Measurements from ENCODE around the gene AGBL3. TPM values are rescaled to one million over a fixed set of nuclear protein-coding genes. Genes with fewer than 3 reads are reported as not detected.

Gene AGBL3
- total RNA-seq, 1 donor from 2014 or later = 4.2 TPM

- Histone ChIP-seq H3K9ac (ENCODE audit: low read depth in 1 of 3, low read length in 3 of 3) (peak overlapping the region in 1 of 3 donors; percentile 32), H3K4me1 (ENCODE audit: control insufficient read depth in 3 of 3, insufficient read depth in 3 of 3, low read length in 3 of 3) (peaks cover 82 to 87% (median 86%) of the 10 kb centered on the region in 3 donors), H3K27ac (ENCODE audit: low read depth, low read length) (peak overlapping the region; percentile 89), H3K9me3 (ENCODE audit: control insufficient read depth in 3 of 3, low read length in 3 of 3) (no peaks in the 10 kb centered on the region), H3K4me3 (ENCODE audit: low read length in 3 of 3) (no peak overlapping the region), H3K36me3 (ENCODE audit: control insufficient read depth in 3 of 3, insufficient read depth in 3 of 3, low read length in 3 of 3) (peaks cover 10 to 15% (median 13%) of the 10 kb centered on the region in 3 donors), H3K27me3 (ENCODE audit: control insufficient read depth in 3 of 3, insufficient read depth in 3 of 3, low read length in 3 of 3) (no peaks in the 10 kb centered on the region)
Observed at GRCh38 chr7:135161669-135162068, 175.4 kb downstream of the AGBL3 start.

- peak overlapping the region; percentile 89 for H3K27ac ChIP-seq (ENCODE audit: low read depth, low read length)
- no peak overlapping the region for H3K4me3 ChIP-seq (ENCODE audit: low read length in 3 of 3)
- H3K4me1 ChIP-seq (ENCODE audit: control insufficient read depth in 3 of 3, insufficient read depth in 3 of 3, low read length in 3 of 3) = peaks cover 84 to 91% (median 86%) of the 10 kb centered on the region in 3 donors
- H3K9ac ChIP-seq (ENCODE audit: low read depth in 1 of 3, low read length in 3 of 3) = no peak overlapping the region
- H3K27me3 ChIP-seq (ENCODE audit: control insufficient read depth in 3 of 3, insufficient read depth in 3 of 3, low read length in 3 of 3) = no peaks in the 10 kb centered on the region
- H3K9me3 ChIP-seq (ENCODE audit: control insufficient read depth in 3 of 3, low read length in 3 of 3) = no peaks in the 10 kb centered on the region
- H3K36me3 ChIP-seq (ENCODE audit: control insufficient read depth in 3 of 3, insufficient read depth in 3 of 3, low read length in 3 of 3) = peaks cover 18 to 21% (median 20%) of the 10 kb centered on the region in 3 donors
Observed at GRCh38 chr7:135162382-135163001, 176.2 kb downstream of the AGBL3 start.

DNA sequence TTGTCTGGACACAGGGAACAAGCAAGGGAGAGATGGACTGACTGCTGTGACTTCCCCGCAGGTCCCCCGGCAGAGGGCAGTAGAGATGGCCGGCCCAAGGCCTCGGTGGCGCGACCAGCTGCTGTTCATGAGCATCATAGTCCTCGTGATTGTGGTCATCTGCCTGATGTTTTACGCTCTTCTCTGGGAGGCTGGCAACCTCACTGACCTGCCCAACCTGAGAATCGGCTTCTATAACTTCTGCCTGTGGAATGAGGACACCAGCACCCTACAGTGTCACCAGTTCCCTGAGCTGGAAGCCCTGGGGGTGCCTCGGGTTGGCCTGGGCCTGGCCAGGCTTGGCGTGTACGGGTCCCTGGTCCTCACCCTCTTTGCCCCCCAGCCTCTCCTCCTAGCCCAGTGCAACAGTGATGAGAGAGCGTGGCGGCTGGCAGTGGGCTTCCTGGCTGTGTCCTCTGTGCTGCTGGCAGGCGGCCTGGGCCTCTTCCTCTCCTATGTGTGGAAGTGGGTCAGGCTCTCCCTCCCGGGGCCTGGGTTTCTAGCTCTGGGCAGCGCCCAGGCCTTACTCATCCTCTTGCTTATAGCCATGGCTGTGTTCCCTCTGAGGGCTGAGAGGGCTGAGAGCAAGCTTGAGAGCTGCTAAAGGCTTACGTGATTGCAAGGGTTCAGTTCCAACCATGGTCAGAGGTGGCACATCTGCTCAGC, 178.2 kb downstream of the AGBL3 start:
- H3K36me3 ChIP-seq (ENCODE audit: control insufficient read depth in 3 of 3, insufficient read depth in 3 of 3, low read length in 3 of 3) = peaks cover 27 to 30% (median 29%) of the 10 kb centered on the region in 3 donors
- no peaks in the 10 kb centered on the region for H3K27me3 ChIP-seq (ENCODE audit: control insufficient read depth in 3 of 3, insufficient read depth in 3 of 3, low read length in 3 of 3)
- H3K27ac ChIP-seq (ENCODE audit: low read depth, low read length) = peak overlapping the region; percentile 96
- H3K4me1 ChIP-seq (ENCODE audit: control insufficient read depth in 3 of 3, insufficient read depth in 3 of 3, low read length in 3 of 3) = peaks cover 84 to 94% (median 87%) of the 10 kb centered on the region in 3 donors
- peak overlapping the region; percentile 63 to 77 (median 66) for H3K9ac ChIP-seq (ENCODE audit: low read depth in 1 of 3, low read length in 3 of 3)
- H3K9me3 ChIP-seq (ENCODE audit: control insufficient read depth in 3 of 3, low read length in 3 of 3) = no peaks in the 10 kb centered on the region
- H3K4me3 ChIP-seq (ENCODE audit: low read length in 3 of 3) = peak overlapping the region; percentile 7 to 60 (median 11)

- H3K9ac ChIP-seq (ENCODE audit: low read depth in 1 of 3, low read length in 3 of 3) = peak overlapping the region; percentile 5 to 77 (median 66)
- H3K4me3 ChIP-seq (ENCODE audit: low read length in 3 of 3) = peak overlapping the region in 2 of 3 donors; percentile 11 to 35
- no peaks in the 10 kb centered on the region for H3K9me3 ChIP-seq (ENCODE audit: control insufficient read depth in 3 of 3, low read length in 3 of 3)
- H3K36me3 ChIP-seq (ENCODE audit: control insufficient read depth in 3 of 3, insufficient read depth in 3 of 3, low read length in 3 of 3) = peaks cover 27 to 30% (median 29%) of the 10 kb centered on the region in 3 donors
- peak overlapping the region; percentile 96 for H3K27ac ChIP-seq (ENCODE audit: low read depth, low read length)
- no peaks in the 10 kb centered on the region for H3K27me3 ChIP-seq (ENCODE audit: control insufficient read depth in 3 of 3, insufficient read depth in 3 of 3, low read length in 3 of 3)
- peaks cover 75 to 86% (median 80%) of the 10 kb centered on the region in 3 donors for H3K4me1 ChIP-seq (ENCODE audit: control insufficient read depth in 3 of 3, insufficient read depth in 3 of 3, low read length in 3 of 3)
Observed at GRCh38 chr7:135165862-135166261, 179.6 kb downstream of the AGBL3 start.

DNA sequence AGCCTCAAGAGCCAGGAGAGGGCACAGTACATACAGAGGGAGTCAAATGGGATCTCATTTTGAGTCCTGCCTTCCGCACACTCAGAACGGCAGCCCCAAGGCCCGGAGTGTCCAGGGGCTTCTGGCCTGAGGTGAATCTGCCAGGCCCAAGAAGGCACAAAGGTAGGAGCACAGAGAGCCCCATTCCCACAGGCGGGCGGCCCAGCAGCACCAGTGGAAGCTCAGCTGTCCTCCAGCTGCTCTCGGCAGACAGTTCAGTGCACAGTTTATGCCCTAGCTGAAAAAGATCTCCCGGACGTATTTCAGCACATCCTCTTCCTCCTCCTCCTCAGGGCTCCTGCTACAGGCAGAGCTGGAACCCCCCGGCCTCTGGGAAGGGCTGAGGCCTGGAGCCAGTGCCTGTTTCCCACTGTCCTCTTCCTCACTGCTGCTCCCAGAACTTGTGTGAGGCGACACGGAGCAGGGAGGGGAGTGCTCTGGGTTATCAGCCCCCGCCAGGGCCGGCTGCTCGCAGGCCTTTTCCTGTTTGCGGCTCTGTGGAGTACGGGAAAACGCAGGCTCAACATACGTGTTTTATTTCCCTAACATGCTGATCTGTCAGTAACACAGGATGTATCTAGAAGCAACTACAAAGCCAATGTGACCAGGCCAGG, 180.2 kb downstream of the AGBL3 start:
- no peak overlapping the region for H3K4me3 ChIP-seq (ENCODE audit: low read length in 3 of 3)
- peak overlapping the region; percentile 96 for H3K27ac ChIP-seq (ENCODE audit: low read depth, low read length)
- peaks cover 27 to 30% (median 29%) of the 10 kb centered on the region in 3 donors for H3K36me3 ChIP-seq (ENCODE audit: control insufficient read depth in 3 of 3, insufficient read depth in 3 of 3, low read length in 3 of 3)
- no peaks in the 10 kb centered on the region for H3K27me3 ChIP-seq (ENCODE audit: control insufficient read depth in 3 of 3, insufficient read depth in 3 of 3, low read length in 3 of 3)
- peaks cover 74 to 81% (median 77%) of the 10 kb centered on the region in 3 donors for H3K4me1 ChIP-seq (ENCODE audit: control insufficient read depth in 3 of 3, insufficient read depth in 3 of 3, low read length in 3 of 3)
- H3K9me3 ChIP-seq (ENCODE audit: control insufficient read depth in 3 of 3, low read length in 3 of 3) = no peaks in the 10 kb centered on the region
- H3K9ac ChIP-seq (ENCODE audit: low read depth in 1 of 3, low read length in 3 of 3) = peak overlapping the region; percentile 5 to 77 (median 66)

DNA sequence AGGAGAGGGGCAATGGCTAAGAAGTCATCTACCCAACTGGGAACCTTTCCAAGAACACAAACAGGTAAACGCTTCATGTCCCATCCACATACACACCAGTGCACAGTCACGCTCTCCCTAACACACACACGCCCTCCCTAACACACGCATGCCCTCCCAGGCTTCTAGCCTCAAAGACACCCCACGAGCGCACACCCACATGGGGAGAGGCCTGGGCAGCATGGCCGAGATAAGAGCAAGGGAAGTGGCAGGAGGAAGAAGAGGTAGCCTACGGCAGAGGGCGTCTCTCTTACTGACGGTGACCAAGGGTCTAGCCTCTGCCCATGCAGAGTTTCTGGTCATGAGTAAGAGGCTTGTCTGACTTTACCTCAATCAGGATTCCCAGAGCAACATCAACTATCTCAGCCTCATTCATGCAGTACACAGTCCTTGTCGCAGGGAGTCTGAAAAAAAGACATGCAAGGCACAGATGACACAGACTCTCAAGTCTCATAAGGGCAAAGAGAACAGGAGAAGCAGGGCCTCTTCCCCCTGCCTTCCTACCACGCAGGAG, 181.1 kb downstream of the AGBL3 start:
- H3K9me3 ChIP-seq (ENCODE audit: control insufficient read depth in 3 of 3, low read length in 3 of 3) = no peaks in the 10 kb centered on the region
- peak overlapping the region in 2 of 3 donors; percentile 40 to 54 for H3K9ac ChIP-seq (ENCODE audit: low read depth in 1 of 3, low read length in 3 of 3)
- H3K27me3 ChIP-seq (ENCODE audit: control insufficient read depth in 3 of 3, insufficient read depth in 3 of 3, low read length in 3 of 3) = no peaks in the 10 kb centered on the region
- peaks cover 27 to 30% (median 29%) of the 10 kb centered on the region in 3 donors for H3K36me3 ChIP-seq (ENCODE audit: control insufficient read depth in 3 of 3, insufficient read depth in 3 of 3, low read length in 3 of 3)
- peak overlapping the region; percentile 96 for H3K27ac ChIP-seq (ENCODE audit: low read depth, low read length)
- no peak overlapping the region for H3K4me3 ChIP-seq (ENCODE audit: low read length in 3 of 3)
- peaks cover 74 to 78% (median 76%) of the 10 kb centered on the region in 3 donors for H3K4me1 ChIP-seq (ENCODE audit: control insufficient read depth in 3 of 3, insufficient read depth in 3 of 3, low read length in 3 of 3)

DNA sequence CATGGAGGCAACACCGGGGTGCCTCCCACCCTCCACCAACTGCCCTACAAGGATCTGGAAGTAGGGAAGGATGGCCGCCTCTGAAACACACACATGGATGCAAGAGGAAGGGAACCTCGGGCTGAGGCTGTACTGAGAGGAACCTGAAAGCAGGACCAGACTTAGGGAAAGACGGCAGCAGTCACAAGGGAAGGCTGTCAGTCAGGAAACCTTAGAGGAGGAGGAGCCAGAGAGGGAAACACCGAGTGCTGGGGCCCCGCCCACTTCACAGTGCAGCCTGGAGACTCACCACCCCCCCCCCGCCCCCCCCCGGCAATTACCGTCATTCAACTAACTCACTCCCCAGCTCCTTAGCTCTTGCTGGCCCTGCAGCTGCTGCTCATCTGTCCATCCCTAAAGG, 181.7 kb downstream of the AGBL3 start:
- Histone ChIP-seq H3K27me3 (ENCODE audit: control insufficient read depth in 3 of 3, insufficient read depth in 3 of 3, low read length in 3 of 3) (no peaks in the 10 kb centered on the region), H3K27ac (ENCODE audit: low read depth, low read length) (peak overlapping the region; percentile 96), H3K9ac (ENCODE audit: low read depth in 1 of 3, low read length in 3 of 3) (peak overlapping the region in 2 of 3 donors; percentile 1 to 54), H3K4me1 (ENCODE audit: control insufficient read depth in 3 of 3, insufficient read depth in 3 of 3, low read length in 3 of 3) (peaks cover 73 to 75% (median 74%) of the 10 kb centered on the region in 3 donors), H3K4me3 (ENCODE audit: low read length in 3 of 3) (peak overlapping the region in 2 of 3 donors; percentile 22 to 23), H3K36me3 (ENCODE audit: control insufficient read depth in 3 of 3, insufficient read depth in 3 of 3, low read length in 3 of 3) (peaks cover 27 to 30% (median 29%) of the 10 kb centered on the region in 3 donors), H3K9me3 (ENCODE audit: control insufficient read depth in 3 of 3, low read length in 3 of 3) (no peaks in the 10 kb centered on the region)

- H3K4me3 ChIP-seq (ENCODE audit: low read length in 3 of 3) = peak overlapping the region; percentile 22 to 86 (median 85)
- no peaks in the 10 kb centered on the region for H3K27me3 ChIP-seq (ENCODE audit: control insufficient read depth in 3 of 3, insufficient read depth in 3 of 3, low read length in 3 of 3)
- H3K9ac ChIP-seq (ENCODE audit: low read depth in 1 of 3, low read length in 3 of 3) = peak overlapping the region; percentile 1 to 93 (median 3)
- no peaks in the 10 kb centered on the region for H3K9me3 ChIP-seq (ENCODE audit: control insufficient read depth in 3 of 3, low read length in 3 of 3)
- peak overlapping the region; percentile 94 for H3K27ac ChIP-seq (ENCODE audit: low read depth, low read length)
- peaks cover 70 to 72% (median 71%) of the 10 kb centered on the region in 3 donors for H3K4me1 ChIP-seq (ENCODE audit: control insufficient read depth in 3 of 3, insufficient read depth in 3 of 3, low read length in 3 of 3)
- peaks cover 27 to 30% (median 29%) of the 10 kb centered on the region in 3 donors for H3K36me3 ChIP-seq (ENCODE audit: control insufficient read depth in 3 of 3, insufficient read depth in 3 of 3, low read length in 3 of 3)
Observed at GRCh38 chr7:135168489-135169140, 182.3 kb downstream of the AGBL3 start.
